OCI-LY1 (cell line): ENCODE data around the gene ATAD3C.

Experiments
- EZH2 ChIP-seq: fragments of 200-600 bp; sonication (generic), shearing (Covaris generic); IDR thresholded peaks from 2 replicates; pipeline ENCODE4 v1.8.0; 2017; ENCODE audit warnings: borderline replicate concordance, mixed run types, mild to moderate bottlenecking, antibody characterized with exemption, low read length, moderate library complexity, mixed read lengths
- TF ChIP-seq, protein P1 (sequence below): fragments of 200-600 bp; sonication (generic), shearing (Covaris generic); IDR thresholded peaks from 2 replicates; pipeline ENCODE4 v1.5.1; 2017; ENCODE audit warnings: mild to moderate bottlenecking, antibody characterized with exemption, low read length, moderate library complexity, mixed read lengths

DNA sequence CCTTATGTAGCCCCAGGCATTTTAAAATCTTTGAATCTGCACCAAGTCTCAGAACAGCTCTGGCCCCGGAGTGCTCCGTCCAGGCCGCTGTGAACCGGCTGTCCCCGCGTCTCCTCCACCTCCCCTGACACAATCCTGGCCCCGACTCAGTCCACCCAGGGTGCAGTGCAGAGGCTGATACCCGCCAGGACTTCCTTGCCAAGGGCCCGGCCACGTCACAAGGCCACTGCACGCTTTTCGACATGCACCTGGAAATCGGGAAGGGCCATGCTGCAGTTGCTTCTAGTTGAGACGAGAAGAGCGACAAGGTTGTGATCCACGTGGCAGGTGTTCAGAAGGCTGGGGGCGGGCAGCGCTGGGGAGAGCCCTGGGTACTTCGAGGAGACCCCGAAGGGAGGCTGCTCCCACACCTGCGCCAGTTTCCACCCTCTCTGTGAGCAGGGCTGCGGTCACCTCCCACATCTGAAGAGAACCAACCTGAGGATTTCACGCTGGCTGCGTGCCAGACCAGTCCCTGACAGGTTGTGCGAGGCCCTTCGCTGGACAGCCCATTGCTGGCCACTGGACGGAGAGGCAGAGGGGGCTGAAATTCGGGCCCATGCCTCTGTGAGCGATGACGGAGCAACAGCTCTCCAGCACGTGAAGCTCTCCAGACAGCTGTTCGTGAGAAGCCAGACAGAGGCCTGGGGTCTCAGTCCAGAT is 7.3 kb upstream of the ATAD3C start:
- TF ChIP-seq, protein P1, sequence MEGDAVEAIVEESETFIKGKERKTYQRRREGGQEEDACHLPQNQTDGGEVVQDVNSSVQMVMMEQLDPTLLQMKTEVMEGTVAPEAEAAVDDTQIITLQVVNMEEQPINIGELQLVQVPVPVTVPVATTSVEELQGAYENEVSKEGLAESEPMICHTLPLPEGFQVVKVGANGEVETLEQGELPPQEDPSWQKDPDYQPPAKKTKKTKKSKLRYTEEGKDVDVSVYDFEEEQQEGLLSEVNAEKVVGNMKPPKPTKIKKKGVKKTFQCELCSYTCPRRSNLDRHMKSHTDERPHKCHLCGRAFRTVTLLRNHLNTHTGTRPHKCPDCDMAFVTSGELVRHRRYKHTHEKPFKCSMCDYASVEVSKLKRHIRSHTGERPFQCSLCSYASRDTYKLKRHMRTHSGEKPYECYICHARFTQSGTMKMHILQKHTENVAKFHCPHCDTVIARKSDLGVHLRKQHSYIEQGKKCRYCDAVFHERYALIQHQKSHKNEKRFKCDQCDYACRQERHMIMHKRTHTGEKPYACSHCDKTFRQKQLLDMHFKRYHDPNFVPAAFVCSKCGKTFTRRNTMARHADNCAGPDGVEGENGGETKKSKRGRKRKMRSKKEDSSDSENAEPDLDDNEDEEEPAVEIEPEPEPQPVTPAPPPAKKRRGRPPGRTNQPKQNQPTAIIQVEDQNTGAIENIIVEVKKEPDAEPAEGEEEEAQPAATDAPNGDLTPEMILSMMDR = no peak
- no peak for TF ChIP-seq EZH2
